HG03066 (cell line): Measurements from ENCODE around the gene SHLD1.

Experiments
- ATAC-seq: cut with Tn5 transposase; IDR thresholded peaks from one replicate; pipeline ENCODE4 v1.9.1; 2021; ENCODE audit warnings: low read depth; ENCODE audit not compliant: unreplicated experiment

SHLD1 gene

GRCh38 chr20:5809495-5809894 lies 59.3 kb downstream of the SHLD1 start:
- ATAC-seq = no peak

GRCh38 chr20:5810800-5811422 lies 60.7 kb downstream of the SHLD1 start:
- no peak for ATAC-seq

- ATAC-seq = no peak
These were observed 61.5 kb downstream of the SHLD1 start for GRCh38 chr20:5811746-5812145.

GRCh38 chr20:5818346-5818681 lies 68.1 kb downstream of the SHLD1 start:
- ATAC-seq = no peak

GRCh38 chr20:5820738-5821137 lies 70.5 kb downstream of the SHLD1 start:
- no peak for ATAC-seq

- ATAC-seq = no peak
These were observed 71.5 kb downstream of the SHLD1 start for GRCh38 chr20:5821627-5822215.

GRCh38 chr20:5822569-5822968 lies 72.4 kb downstream of the SHLD1 start:
- ATAC-seq = no peak

GRCh38 chr20:5825130-5825719 lies 75.0 kb downstream of the SHLD1 start:
- ATAC-seq = no peak

- no peak for ATAC-seq
These were observed 77.1 kb downstream of the SHLD1 start for GRCh38 chr20:5827098-5827853.

GRCh38 chr20:5827861-5828260 lies 77.7 kb downstream of the SHLD1 start:
- no peak for ATAC-seq

- ATAC-seq = no peak
These were observed 79.1 kb downstream of the SHLD1 start for GRCh38 chr20:5829241-5829809.

GRCh38 chr20:5831539-5832237 lies 81.5 kb downstream of the SHLD1 start:
- no peak for ATAC-seq

- ATAC-seq = no peak
These were observed 83.2 kb downstream of the SHLD1 start for GRCh38 chr20:5833309-5833941.

- no peak for ATAC-seq
These were observed 84.3 kb downstream of the SHLD1 start for GRCh38 chr20:5834436-5835005.

- ATAC-seq = no peak
These were observed 85.2 kb downstream of the SHLD1 start for GRCh38 chr20:5835321-5835821.

GRCh38 chr20:5835871-5836270 lies 85.7 kb downstream of the SHLD1 start:
- no peak for ATAC-seq

GRCh38 chr20:5836569-5836968 lies 86.4 kb downstream of the SHLD1 start:
- no peak for ATAC-seq

- no peak for ATAC-seq
These were observed 90.3 kb downstream of the SHLD1 start for GRCh38 chr20:5840411-5841002.

- ATAC-seq = no peak
These were observed 91.3 kb downstream of the SHLD1 start for GRCh38 chr20:5841522-5841921.
